K562 (cell line): ENCODE results near the gene PCBD2. TPM values are rescaled to one million over a fixed set of nuclear protein-coding genes. Genes with fewer than 3 reads are reported as not detected.

ENCODE experiments used
- BHLHE40 ChIP-seq: IDR thresholded peaks from 2 replicates; pipeline ENCODE4 v1.6.1; 2011; ENCODE audit warnings: low read length, improper control_type of control experiment
- C11orf30 ChIP-seq: fragments of 450-650 bp; IDR thresholded peaks from 2 replicates; pipeline ENCODE4 v1.6.1; 2016; ENCODE audit warnings: low read depth, mild to moderate bottlenecking
- CBX3 ChIP-seq, 2 experiments: IDR thresholded peaks; 1 replicate in 1 of 2; 2 replicates in 1 of 2; pipeline ENCODE4 v1.6.1; 2012; ENCODE audit warnings: inconsistent platforms in 2 of 2, low read length in 2 of 2, borderline replicate concordance in 1 of 2, control low read depth in 1 of 2
- DPF2 ChIP-seq: fragments of 450-650 bp; IDR thresholded peaks from 2 replicates; pipeline ENCODE4 v1.6.1; 2016
- ELK1 ChIP-seq: sonication (generic); formaldehyde crosslinking; IDR thresholded peaks from 2 replicates; pipeline ENCODE4 v1.8.1; 2022; ENCODE audit warnings: missing genetic modification reagents
- MAX ChIP-seq: sonication (generic); formaldehyde crosslinking; IDR thresholded peaks from 2 replicates; pipeline ENCODE4 v1.9.0; 2022; ENCODE audit warnings: mild to moderate bottlenecking, missing genetic modification reagents
- MITF ChIP-seq: IDR thresholded peaks from 2 replicates; pipeline ENCODE4 v1.6.1; 2014; ENCODE audit warnings: antibody characterized with exemption
- MYBL2 ChIP-seq, 2 experiments: fragments of 450-650 bp in 1 of 2; sonication (generic) in 1 of 2; formaldehyde crosslinking in 1 of 2; IDR thresholded peaks; 2 replicates each; pipeline versions ENCODE4 v1.6.1 to v1.8.1; 2017 to 2022; ENCODE audit warnings: borderline replicate concordance in 1 of 2, inconsistent platforms in 1 of 2, low read depth in 1 of 2, mild to moderate bottlenecking in 1 of 2, missing genetic modification reagents in 1 of 2, moderate library complexity in 1 of 2
- POLR2H ChIP-seq: IDR thresholded peaks from 2 replicates; pipeline ENCODE4 v1.6.1; 2016; ENCODE audit warnings: missing genetic modification characterization, low read depth, mild to moderate bottlenecking, control low read depth, missing compliant biosample characterization, moderate library complexity
- TRIM24 ChIP-seq, 2 experiments: fragments of 450-650 bp; IDR thresholded peaks; 2 replicates each; pipeline ENCODE4 v1.6.1; 2016
- XRCC3 ChIP-seq: fragments of 450-650 bp; IDR thresholded peaks from 2 replicates; pipeline ENCODE4 v1.6.1; 2017; ENCODE audit warnings: mild to moderate bottlenecking, moderate library complexity
- polyA plus RNA-seq, 8 experiments: library from polyadenylated mRNA; depleted of rRNA in 4 of 8; stranded (reverse) in 5 of 8; unstranded in 3 of 8; fragments of >200 nt; fragmentation: Nextera tagmentation in 2 of 8; fragmentation: Illumina TruSeq in 1 of 8; extraction: Ambion mirVana in 2 of 8; extraction: Trizol in 1 of 8; gene quantifications; 2 replicates each; pipeline versions ENCODE4 v1.2.1 to v1.2.3, GENCODE V29; 2011 to 2014; ENCODE audit warnings: inconsistent platforms in 1 of 8, missing spikeins in 1 of 8
- total RNA-seq, 7 experiments: library from RNA; depleted of rRNA in 6 of 7; stranded (reverse); fragments of >200 nt in 6 of 7; fragmentation: Illumina TruSeq in 2 of 7; extraction: Trizol in 2 of 7; gene quantifications; 2 replicates each; pipeline versions ENCODE4 v1.2.1 to v1.2.3, GENCODE V29; 2011 to 2021; ENCODE audit warnings: low replicate concordance in 1 of 7
- TF ChIP-seq, protein P1 (sequence below), 2 experiments: fragments of 450-650 bp in 1 of 2; IDR thresholded peaks; 2 replicates each; pipeline ENCODE4 v1.6.1; 2011 to 2017; ENCODE audit warnings: low read depth in 2 of 2, antibody characterized with exemption in 1 of 2, borderline replicate concordance in 1 of 2, low read length in 1 of 2, mild to moderate bottlenecking in 1 of 2, mixed read lengths in 1 of 2; ENCODE audit not compliant: control insufficient read depth in 1 of 2
- TF ChIP-seq, protein P2 (sequence below): sonication (generic); formaldehyde crosslinking; IDR thresholded peaks from 2 replicates; pipeline ENCODE4 v1.8.1; 2022; ENCODE audit warnings: missing genetic modification reagents
- TF ChIP-seq, protein P3 (sequence below): fragments of 250-450 bp; sonication (Bioruptor Pico); IDR thresholded peaks from 2 replicates; pipeline ENCODE4 v1.6.1; 2021; ENCODE audit warnings: mild to moderate bottlenecking
- TF ChIP-seq, protein P4 (sequence below): IDR thresholded peaks from 2 replicates; pipeline ENCODE4 v1.6.1; 2016; ENCODE audit warnings: missing genetic modification characterization, missing compliant biosample characterization
- TF ChIP-seq, protein P5 (sequence below): fragments of 200-800 bp; sonication (Bioruptor generic); IDR thresholded peaks from 2 replicates; pipeline ENCODE4 v1.6.1; 2017; ENCODE audit warnings: missing genetic modification characterization, missing compliant biosample characterization

The PCBD2 gene
- total and polyA plus RNA-seq, 9 of the 15 experiments (the other 6 are each of a cell fraction or from before 2014, with no cell fraction given) = 5.2 to 13.8 (median 7.8) TPM

DNA sequence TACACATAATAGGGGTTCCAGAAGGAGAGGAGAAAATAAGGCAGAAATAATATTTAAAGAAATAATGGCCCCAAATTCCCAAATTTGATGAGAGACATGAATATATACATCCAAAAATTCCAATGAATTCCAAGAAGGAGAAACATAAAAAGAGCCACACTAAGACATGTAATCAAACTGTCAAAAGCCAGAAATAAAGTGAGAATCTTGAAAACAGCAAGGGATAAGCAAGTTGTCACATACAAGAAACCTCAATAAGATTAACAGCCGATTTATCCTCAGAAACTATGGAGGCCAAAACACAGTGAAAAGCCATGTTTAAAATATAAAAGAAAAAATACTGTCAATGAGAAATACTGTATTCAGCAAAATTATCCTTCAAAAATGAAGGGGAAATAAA, 77.3 kb downstream of the PCBD2 start (continued):
- TF ChIP-seq, protein P1, sequence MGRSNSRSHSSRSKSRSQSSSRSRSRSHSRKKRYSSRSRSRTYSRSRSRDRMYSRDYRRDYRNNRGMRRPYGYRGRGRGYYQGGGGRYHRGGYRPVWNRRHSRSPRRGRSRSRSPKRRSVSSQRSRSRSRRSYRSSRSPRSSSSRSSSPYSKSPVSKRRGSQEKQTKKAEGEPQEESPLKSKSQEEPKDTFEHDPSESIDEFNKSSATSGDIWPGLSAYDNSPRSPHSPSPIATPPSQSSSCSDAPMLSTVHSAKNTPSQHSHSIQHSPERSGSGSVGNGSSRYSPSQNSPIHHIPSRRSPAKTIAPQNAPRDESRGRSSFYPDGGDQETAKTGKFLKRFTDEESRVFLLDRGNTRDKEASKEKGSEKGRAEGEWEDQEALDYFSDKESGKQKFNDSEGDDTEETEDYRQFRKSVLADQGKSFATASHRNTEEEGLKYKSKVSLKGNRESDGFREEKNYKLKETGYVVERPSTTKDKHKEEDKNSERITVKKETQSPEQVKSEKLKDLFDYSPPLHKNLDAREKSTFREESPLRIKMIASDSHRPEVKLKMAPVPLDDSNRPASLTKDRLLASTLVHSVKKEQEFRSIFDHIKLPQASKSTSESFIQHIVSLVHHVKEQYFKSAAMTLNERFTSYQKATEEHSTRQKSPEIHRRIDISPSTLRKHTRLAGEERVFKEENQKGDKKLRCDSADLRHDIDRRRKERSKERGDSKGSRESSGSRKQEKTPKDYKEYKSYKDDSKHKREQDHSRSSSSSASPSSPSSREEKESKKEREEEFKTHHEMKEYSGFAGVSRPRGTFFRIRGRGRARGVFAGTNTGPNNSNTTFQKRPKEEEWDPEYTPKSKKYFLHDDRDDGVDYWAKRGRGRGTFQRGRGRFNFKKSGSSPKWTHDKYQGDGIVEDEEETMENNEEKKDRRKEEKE (IDR thresholded peaks at IDR 0.05; ENCODE audit: borderline replicate concordance in 1 of 2, control insufficient read depth in 1 of 2, low read depth in 2 of 2, low read length in 1 of 2) = no peak
- TF ChIP-seq MAX (no peak), CBX3 (IDR thresholded peaks at IDR 0.05; ENCODE audit: borderline replicate concordance in 1 of 2, low read length in 2 of 2) (peak in 1 of 2 experiments; percentile 100; a peak in 2 of 3 replicates), DPF2 (0 out of 2 replicates have a peak, but pooled peaks have one; percentile 15), POLR2H (tag) (no peak), ELK1 (CRISPR knock-in tag) (no peak), BHLHE40 (no peak), MITF (no peak), XRCC3 (peak; percentile 98), MYBL2 (IDR thresholded peaks at IDR 0.05; ENCODE audit: low read depth) (no peak), MYBL2 (CRISPR knock-in tag; IDR thresholded peaks at IDR 0.05; ENCODE audit: borderline replicate concordance) (no peak), TRIM24 (IDR thresholded peaks at IDR 0.05) (peak; percentile 82 to 89), C11orf30 (peak; percentile 20; the same call in 1 of the 2 replicates)
- TF ChIP-seq, protein P2, sequence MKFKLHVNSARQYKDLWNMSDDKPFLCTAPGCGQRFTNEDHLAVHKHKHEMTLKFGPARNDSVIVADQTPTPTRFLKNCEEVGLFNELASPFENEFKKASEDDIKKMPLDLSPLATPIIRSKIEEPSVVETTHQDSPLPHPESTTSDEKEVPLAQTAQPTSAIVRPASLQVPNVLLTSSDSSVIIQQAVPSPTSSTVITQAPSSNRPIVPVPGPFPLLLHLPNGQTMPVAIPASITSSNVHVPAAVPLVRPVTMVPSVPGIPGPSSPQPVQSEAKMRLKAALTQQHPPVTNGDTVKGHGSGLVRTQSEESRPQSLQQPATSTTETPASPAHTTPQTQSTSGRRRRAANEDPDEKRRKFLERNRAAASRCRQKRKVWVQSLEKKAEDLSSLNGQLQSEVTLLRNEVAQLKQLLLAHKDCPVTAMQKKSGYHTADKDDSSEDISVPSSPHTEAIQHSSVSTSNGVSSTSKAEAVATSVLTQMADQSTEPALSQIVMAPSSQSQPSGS (CRISPR knock-in tag) = no peak
- TF ChIP-seq, protein P3, sequence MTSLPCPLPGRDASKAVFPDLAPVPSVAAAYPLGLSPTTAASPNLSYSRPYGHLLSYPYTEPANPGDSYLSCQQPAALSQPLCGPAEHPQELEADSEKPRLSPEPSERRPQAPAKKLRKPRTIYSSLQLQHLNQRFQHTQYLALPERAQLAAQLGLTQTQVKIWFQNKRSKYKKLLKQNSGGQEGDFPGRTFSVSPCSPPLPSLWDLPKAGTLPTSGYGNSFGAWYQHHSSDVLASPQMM (CRISPR knock-in tag) = no peak
- TF ChIP-seq, protein P4, sequence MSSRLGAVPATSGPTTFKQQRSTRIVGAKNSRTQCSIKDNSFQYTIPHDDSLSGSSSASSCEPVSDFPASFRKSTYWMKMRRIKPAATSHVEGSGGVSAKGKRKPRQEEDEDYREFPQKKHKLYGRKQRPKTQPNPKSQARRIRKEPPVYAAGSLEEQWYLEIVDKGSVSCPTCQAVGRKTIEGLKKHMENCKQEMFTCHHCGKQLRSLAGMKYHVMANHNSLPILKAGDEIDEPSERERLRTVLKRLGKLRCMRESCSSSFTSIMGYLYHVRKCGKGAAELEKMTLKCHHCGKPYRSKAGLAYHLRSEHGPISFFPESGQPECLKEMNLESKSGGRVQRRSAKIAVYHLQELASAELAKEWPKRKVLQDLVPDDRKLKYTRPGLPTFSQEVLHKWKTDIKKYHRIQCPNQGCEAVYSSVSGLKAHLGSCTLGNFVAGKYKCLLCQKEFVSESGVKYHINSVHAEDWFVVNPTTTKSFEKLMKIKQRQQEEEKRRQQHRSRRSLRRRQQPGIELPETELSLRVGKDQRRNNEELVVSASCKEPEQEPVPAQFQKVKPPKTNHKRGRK (tag) = 0 out of 2 replicates have a peak, but pooled peaks have one; percentile 34
- TF ChIP-seq, protein P5, sequence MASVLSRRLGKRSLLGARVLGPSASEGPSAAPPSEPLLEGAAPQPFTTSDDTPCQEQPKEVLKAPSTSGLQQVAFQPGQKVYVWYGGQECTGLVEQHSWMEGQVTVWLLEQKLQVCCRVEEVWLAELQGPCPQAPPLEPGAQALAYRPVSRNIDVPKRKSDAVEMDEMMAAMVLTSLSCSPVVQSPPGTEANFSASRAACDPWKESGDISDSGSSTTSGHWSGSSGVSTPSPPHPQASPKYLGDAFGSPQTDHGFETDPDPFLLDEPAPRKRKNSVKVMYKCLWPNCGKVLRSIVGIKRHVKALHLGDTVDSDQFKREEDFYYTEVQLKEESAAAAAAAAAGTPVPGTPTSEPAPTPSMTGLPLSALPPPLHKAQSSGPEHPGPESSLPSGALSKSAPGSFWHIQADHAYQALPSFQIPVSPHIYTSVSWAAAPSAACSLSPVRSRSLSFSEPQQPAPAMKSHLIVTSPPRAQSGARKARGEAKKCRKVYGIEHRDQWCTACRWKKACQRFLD = no peak
